Measurements from ENCODE around the gene GSE1.

DNA sequence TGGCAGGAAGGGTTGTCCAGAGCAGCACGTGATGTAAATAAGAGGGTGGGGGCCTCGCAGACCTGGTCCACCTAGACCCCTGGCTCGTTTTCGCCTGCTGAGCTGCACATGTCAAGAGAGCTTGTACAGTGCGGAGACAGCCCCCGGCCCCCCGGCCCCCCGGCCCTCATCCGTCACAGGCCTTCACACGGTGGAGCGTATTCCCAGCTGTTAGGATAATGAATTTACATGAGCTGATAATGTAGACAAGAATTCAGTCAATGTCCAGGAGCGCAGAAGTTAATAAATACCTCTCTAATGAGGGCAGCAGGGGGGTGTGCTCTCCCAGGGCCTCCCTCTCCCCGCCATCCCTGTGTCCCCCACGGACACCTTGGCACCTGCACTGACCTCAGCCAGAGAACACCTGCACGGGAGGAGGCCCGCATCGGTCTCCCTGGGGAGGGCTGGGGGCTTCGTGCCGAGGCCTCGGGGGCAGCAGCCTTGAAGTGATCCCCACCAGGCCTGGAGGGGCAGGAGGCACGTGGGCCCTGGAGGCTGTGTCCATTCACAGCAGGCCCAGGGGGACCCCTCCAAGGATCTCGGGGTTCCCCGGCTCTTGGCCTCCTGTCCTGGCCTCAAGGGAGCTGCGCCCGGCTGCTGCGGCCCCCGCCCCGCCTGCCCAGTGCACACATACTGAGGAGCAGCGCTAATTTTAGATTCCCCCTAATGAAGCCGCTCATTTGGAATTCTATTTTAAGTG lies 14.6 kb downstream of the GSE1 start:
- TF ChIP-seq, protein P1, sequence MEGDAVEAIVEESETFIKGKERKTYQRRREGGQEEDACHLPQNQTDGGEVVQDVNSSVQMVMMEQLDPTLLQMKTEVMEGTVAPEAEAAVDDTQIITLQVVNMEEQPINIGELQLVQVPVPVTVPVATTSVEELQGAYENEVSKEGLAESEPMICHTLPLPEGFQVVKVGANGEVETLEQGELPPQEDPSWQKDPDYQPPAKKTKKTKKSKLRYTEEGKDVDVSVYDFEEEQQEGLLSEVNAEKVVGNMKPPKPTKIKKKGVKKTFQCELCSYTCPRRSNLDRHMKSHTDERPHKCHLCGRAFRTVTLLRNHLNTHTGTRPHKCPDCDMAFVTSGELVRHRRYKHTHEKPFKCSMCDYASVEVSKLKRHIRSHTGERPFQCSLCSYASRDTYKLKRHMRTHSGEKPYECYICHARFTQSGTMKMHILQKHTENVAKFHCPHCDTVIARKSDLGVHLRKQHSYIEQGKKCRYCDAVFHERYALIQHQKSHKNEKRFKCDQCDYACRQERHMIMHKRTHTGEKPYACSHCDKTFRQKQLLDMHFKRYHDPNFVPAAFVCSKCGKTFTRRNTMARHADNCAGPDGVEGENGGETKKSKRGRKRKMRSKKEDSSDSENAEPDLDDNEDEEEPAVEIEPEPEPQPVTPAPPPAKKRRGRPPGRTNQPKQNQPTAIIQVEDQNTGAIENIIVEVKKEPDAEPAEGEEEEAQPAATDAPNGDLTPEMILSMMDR (conservative IDR thresholded peaks at IDR 0.05): no peak
- no peak for TF ChIP-seq ZFX (IDR thresholded peaks at IDR 0.05)

All from C4-2B (cell line).